HG03135 (cell line): ENCODE results near the gene PPP2R5C.

ENCODE experiments used
- ATAC-seq: cut with Tn5 transposase; IDR thresholded peaks from one replicate; pipeline ENCODE4 v1.9.1; 2021; ENCODE audit warnings: mild to moderate bottlenecking, moderate library complexity; ENCODE audit not compliant: unreplicated experiment

The PPP2R5C gene

GRCh38 chr14:101838476-101838875, 77.0 kb downstream of the PPP2R5C start:
- no peak for ATAC-seq

GRCh38 chr14:101839236-101839635, 77.7 kb downstream of the PPP2R5C start:
- ATAC-seq: peak; percentile 55

- ATAC-seq: no peak
Observed at GRCh38 chr14:101839661-101840060, 78.2 kb downstream of the PPP2R5C start.

- ATAC-seq: no peak
Observed at GRCh38 chr14:101840649-101841369, 79.3 kb downstream of the PPP2R5C start.

- ATAC-seq: no peak
Observed at GRCh38 chr14:101843038-101843437, 81.5 kb downstream of the PPP2R5C start.

DNA sequence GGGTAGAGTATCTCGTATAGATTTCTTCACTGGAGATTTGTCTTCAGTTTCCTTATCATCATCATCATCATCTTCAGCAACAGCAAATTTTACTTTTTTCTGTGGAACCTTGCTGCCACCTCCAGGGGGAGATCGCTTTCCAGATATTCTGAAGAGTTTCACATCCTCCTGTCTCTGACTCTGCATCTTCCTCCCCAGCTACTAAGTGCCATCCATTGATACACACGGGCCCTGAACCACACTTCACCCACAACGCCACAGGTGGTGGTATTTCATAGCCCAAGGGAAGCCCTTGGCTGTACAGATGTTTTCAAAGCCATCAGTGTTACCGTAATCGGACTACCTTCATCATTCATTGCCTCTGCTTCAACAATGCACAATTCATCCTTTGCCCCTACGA, 82.2 kb downstream of the PPP2R5C start:
- peak; percentile 52 for ATAC-seq

DNA sequence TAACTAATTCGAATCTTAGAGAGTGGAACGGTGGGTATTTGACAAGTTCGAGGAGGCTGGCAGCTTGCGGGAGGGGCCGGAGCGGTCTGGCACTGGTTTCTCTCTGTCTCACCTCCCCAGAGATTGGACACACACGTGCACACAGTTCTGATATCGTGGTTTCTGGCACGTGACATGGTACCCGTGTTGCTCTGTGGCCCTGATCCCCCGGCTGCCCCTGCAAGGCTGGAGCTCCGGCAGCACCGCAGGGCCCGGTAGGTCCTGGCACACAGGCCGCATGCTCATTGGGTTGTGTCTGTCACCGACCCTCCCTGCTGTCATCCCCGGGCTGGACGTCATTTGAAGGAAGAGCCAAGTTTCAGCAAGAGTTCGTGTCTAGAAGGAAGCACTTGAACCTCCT, 82.7 kb downstream of the PPP2R5C start:
- no peak for ATAC-seq

- no peak for ATAC-seq
Observed at GRCh38 chr14:101844751-101845150, 83.2 kb downstream of the PPP2R5C start.

DNA sequence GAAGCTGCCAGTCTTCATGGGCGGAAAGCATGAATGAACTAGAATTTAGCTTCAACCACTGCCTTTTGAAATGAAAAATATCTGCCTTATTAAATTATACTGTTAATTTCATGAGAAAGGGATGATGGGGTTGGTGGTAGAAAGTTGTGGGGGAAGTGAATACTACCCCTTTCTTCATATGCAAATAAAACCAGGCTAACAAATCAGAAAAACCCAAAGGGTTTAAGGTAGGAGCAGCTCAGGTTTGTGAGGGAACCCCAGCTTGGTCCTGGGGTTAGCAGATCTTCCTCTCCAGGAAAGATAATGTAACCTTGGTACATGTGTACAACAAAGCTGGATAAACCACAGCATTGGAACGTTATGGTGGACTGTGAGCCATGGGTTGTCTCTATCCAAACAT, 84.0 kb downstream of the PPP2R5C start:
- ATAC-seq: no peak

DNA sequence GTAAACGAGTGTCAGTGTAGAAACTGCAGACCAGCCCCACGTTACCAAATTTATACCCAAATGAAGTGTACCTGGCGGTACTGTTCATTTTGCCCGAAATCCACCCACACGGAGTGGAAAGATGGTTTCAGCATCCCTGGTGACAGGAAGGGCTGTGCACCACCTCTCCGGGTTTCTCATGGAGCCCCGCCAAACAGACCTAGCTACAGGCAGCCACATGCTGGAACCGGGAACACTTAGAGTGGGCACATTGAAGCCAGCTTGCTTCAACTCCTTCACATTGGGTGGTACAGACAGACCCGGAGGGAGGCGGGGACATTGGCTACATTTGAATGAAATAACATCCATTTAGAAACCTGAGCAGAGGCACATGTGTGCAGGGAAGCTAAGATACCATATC, 84.4 kb downstream of the PPP2R5C start:
- no peak for ATAC-seq

GRCh38 chr14:101849125-101849524, 87.6 kb downstream of the PPP2R5C start:
- ATAC-seq: peak; percentile 81

GRCh38 chr14:101849640-101850039, 88.1 kb downstream of the PPP2R5C start:
- no peak for ATAC-seq

DNA sequence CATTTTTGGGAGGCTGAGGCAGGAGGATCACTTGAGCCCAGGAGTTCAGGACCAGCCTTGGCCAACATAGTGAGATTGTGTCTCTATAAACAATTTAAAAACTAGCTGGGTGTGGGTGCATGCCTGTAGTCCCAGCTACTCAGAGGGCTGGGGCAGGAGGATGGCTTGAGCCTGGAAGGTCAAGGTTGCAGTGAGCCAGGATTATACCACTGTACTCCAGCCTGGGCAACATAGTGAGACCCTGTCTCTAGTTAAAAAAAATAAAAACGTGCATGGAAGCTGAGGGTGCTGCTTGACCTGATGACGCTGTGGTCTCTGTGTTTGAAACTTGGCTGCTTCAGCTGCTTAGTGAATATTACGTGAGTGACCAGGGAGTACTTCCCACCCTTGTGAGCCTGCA, 89.7 kb downstream of the PPP2R5C start:
- ATAC-seq: no peak

DNA sequence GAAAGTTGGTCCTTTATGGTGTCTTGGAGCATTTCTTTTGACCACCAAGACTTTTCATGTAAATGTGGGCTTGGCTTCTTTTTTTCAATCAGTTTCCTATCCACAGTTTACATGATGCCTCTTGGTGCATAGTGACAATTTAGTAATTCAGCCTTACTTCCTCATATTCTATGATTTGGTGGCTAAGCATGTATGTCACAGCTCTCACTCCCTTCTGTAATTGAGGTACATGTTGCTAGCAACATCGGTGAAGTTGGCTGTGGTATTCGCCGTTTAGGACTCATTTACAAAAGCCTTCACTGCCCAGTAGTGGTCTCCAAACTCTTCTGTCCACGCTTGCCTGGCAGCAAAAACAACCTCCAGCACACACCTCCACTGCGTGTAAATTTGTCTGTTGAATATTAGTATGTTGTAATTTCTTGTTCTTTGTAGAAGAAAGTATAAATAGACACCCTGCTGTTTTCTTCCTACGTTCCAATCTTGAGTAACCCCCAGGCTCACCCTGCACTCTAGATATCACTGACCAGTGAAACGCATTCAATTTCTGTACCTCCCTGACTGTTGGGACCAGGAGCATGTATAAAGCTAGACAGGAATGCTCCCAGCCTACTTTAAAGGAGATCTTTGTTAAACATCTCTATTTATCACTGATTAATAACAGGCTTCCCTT, 90.4 kb downstream of the PPP2R5C start:
- no peak for ATAC-seq

GRCh38 chr14:101852785-101853184, 91.3 kb downstream of the PPP2R5C start:
- ATAC-seq: no peak

DNA sequence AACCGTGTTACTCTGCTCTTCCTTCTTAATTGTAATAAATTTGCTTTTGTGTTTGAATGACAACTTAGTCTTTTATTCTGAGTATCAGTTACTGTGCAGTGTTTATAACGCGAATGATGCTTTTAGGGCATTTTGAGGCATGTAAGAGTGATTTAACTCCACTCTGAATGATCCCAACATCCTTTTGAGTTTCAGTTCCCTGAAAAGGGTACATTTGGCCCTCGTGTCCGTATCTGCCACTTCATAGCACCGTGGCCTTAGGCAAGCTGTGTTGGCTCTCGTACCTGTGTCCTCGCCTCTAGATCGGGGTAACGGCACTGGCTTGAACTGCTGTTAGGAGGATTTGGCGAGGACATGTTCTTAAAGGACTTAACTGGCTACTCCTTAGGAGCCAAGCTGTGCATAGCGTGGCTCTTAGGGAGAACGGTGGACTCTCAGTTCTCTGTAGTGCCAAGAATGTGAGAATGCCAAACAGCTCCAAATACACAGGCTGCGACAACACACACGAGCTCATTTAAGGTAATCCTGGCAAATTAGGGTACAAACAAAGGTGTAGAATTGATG, 92.0 kb downstream of the PPP2R5C start:
- no peak for ATAC-seq

DNA sequence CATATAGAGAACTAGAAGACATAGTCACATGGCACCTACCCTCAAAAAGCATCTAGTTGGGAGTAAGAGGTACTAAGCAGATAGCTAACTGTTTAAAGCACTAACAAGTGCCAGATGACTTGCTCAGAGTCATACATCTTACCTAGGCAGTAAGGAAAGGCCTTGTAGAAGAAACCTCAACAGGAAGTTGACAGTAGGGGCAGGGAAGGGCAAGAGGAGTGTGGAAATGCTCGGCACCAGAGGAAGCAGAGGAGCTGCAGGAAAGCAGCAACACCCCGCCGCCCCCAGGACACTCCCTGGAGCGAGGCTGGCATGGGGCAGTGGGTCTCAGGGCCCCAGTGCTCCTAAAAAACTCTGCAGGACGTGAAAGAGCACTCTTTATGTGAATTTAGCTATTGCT, 92.9 kb downstream of the PPP2R5C start:
- no peak for ATAC-seq

DNA sequence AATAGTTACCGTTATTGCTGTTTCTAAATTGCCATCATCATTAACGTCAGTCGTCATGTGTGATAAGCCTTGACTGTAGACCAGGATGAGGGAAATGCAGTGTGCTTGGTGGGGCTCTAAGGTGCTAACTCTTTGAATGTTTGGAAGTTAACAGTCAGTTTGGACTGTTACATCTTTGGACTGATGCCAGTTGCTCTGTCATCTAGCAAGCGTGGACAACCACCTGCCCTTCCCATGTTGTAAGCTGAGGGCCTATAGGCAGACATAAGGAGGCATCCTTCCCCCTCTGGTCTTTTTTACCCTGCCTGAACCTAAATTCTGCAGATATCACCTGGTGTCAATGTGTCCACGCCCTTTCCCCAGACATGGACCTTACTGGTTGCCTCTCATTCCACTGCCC, 94.4 kb downstream of the PPP2R5C start:
- ATAC-seq: no peak

DNA sequence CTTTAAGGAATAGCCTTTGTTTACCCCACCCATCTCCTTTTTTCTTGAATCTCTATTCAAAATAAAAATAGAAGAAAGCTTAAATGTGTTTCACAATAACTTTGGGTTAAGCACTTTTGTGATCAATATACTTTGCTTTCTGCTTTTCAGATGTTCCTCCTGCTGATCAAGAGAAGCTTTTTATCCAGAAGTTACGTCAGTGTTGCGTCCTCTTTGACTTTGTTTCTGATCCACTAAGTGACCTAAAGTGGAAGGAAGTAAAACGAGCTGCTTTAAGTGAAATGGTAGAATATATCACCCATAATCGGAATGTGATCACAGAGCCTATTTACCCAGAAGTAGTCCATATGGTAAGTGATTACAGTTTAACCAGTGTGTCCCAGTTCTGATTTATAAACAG, 95.0 kb downstream of the PPP2R5C start:
- ATAC-seq: no peak

GRCh38 chr14:101857226-101857625, 95.7 kb downstream of the PPP2R5C start:
- no peak for ATAC-seq

GRCh38 chr14:101858791-101859537, 97.5 kb downstream of the PPP2R5C start:
- ATAC-seq: no peak

DNA sequence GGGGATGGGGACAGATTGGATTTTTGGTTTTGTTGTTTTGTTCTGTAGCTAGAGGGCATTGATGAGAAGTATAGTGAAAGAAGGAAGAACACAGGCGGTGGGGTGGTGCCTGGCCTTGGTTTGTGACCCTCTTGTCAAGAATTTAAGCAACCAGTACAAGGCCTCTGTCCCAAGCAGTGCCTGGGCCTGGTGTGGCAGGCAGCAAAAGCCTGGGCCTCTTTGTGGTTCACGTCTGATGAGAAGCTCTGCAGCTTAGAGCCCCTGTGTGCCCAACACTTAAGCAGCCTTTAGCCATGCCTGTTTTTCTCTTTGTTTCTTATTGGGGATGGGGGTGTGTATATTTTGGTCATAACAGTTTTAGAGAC, 98.0 kb downstream of the PPP2R5C start:
- no peak for ATAC-seq
